ENCODE data around the gene KIDINS220.
"Not testable (repeated sequence)": the region's sequence is repeated elsewhere in the genome, so short reads cannot be mapped to it uniquely, and the experiment has no call there.

KIDINS220 gene

DNA sequence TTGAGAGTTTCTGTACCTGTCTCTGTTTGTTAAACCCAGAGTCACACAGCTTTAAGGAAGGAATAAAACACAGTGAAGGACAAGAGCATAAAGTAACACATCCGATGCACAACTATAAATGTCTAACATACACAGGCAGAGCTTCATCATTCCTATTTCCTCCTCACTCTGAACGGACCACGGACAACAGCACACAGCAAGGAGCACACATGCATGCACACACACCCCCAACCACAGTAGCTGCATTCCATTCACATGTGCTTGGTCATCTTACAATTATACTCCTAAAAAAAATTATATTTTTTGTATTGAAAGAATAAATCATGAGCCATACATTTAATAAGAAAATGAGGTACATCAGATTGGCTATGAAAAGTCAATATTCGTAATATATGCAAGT, 97.3 kb downstream of the KIDINS220 start:
- H3K4me3 ChIP-seq (ENCODE audit: low read depth, low read length), result no peak overlapping the region
- TF ChIP-seq, protein P1, sequence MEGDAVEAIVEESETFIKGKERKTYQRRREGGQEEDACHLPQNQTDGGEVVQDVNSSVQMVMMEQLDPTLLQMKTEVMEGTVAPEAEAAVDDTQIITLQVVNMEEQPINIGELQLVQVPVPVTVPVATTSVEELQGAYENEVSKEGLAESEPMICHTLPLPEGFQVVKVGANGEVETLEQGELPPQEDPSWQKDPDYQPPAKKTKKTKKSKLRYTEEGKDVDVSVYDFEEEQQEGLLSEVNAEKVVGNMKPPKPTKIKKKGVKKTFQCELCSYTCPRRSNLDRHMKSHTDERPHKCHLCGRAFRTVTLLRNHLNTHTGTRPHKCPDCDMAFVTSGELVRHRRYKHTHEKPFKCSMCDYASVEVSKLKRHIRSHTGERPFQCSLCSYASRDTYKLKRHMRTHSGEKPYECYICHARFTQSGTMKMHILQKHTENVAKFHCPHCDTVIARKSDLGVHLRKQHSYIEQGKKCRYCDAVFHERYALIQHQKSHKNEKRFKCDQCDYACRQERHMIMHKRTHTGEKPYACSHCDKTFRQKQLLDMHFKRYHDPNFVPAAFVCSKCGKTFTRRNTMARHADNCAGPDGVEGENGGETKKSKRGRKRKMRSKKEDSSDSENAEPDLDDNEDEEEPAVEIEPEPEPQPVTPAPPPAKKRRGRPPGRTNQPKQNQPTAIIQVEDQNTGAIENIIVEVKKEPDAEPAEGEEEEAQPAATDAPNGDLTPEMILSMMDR (IDR thresholded peaks at IDR 0.05; ENCODE audit: low read depth, low read length, missing control alignments), result no peak
- no peak for DNase-seq (ENCODE audit: low read depth)

DNA sequence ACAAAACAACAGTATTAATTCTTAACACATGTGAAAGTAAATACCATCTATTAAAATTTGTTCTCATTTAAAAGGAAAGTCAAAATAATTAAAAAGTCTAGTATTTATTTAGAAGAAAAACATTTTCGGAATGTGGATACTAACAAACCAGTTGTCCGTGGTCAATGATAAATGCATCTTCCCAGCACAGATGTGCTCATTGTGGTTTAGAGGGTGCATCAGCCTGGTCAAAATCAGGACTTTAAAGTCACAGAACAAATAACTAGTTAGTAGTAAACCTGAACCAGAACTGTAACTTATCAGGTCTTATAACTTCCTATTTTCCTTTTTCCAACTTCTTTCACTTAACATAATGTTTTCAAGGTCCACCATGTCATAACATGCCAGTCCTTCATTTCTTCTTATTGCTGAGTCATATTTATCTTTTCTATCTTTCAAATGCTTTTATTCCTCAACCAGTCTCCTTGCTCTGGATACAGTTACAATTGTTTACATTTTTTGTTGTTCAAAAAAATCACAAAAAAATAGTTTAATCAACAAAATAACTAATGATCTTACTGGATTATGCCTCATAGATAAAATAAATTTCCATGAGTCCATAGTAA, 99.7 kb downstream of the KIDINS220 start:
- no peak for DNase-seq (ENCODE audit: low read depth)
- TF ChIP-seq, protein P1 (IDR thresholded peaks at IDR 0.05; ENCODE audit: low read depth, low read length, missing control alignments), result no peak

GRCh38 chr2:8732601-8733000, 104.8 kb downstream of the KIDINS220 start:
- no peak for DNase-seq (ENCODE audit: low read depth)
- TF ChIP-seq, protein P1 (IDR thresholded peaks at IDR 0.05; ENCODE audit: low read depth, low read length, missing control alignments), result no peak
- H3K4me3 ChIP-seq (ENCODE audit: low read depth, low read length), result no peak overlapping the region

More for the DNA sequence above, 99.7 kb downstream of the KIDINS220 start:
- H3K4me3 ChIP-seq (ENCODE audit: low read depth, low read length), result no peak overlapping the region

DNA sequence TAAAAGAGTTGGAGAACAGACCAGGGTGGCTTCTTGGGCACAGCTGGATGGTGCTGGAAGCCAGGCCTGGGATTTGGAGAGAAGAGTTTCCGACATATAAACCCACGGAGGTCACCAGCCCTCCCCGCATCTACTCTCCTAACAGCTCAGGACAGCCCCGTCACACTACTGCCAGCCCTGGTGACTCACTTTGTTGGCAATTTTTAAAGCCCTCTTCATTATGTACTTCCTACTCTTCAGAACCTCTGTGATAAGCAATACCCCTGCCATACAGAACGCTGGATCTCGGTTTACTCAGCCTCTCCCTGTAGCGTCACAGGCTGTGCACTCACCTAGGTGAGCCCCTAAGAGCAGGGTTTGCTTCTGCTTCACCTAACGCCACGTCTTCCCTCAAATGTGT, 107.5 kb downstream of the KIDINS220 start:
- TF ChIP-seq, protein P1 (IDR thresholded peaks at IDR 0.05; ENCODE audit: low read depth, low read length, missing control alignments), result no peak
- no peak for DNase-seq (ENCODE audit: low read depth)
- no peak overlapping the region for H3K4me3 ChIP-seq (ENCODE audit: low read depth, low read length)

GRCh38 chr2:8729101-8729500, 108.3 kb downstream of the KIDINS220 start:
- not testable (repeated sequence) for DNase-seq (ENCODE audit: low read depth); H3K4me3 ChIP-seq (ENCODE audit: low read depth, low read length)

DNA sequence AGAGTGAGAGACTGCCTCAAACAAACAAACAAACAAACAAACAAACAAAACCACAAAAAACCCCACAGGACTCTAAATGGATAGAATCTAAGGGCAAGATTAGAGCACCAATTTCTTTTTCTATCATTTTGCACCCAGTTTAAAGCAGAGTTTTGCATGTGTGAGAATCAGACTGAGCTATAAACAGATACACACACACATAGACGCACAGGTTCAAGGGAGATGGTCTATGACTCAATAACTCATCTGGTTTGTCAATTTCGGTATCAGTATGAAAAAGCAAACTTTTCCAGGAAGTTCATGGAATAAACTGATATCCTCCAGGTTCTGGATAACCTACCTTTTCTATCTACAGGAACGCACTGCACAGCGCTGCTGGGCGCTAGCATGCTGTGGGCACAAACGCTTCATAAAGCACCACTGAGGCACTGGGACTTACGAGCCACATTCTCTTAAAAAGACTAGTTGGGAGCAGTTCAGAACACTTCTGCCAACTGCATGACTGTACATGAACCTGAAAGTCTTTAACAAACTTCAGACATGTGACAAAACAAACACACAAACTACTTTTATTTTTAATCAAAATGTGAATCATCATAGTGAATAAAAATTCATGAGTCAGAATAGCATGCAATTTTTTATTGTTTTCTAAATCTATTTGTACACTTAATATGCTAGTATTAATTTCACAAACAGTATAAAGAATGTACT, 109.0 kb downstream of the KIDINS220 start:
- TF ChIP-seq, protein P1 (IDR thresholded peaks at IDR 0.05; ENCODE audit: low read depth, low read length, missing control alignments), result no peak
- H3K4me3 ChIP-seq (ENCODE audit: low read depth, low read length), result no peak overlapping the region
- DNase-seq (ENCODE audit: low read depth), result no peak

DNA sequence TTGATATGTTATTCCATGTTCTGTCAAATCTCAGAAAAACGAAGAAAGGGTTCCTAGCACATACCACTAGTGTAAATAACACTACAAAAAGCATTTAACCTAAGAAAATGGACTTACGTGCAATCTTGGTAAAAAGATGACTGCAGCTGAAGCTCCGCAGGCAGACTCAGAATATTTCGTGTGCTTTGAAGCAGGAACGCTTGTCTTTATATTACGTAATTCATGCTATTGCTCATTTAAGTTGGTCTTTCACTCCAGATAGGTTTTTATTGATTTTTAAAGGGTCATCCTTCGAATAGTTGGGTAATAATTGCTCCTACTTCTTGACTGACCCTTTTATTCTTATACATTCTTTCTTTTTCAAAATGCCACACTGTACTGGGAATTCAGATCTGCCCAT, 111.6 kb downstream of the KIDINS220 start:
- H3K4me3 ChIP-seq (ENCODE audit: low read depth, low read length), result no peak overlapping the region
- TF ChIP-seq, protein P1 (IDR thresholded peaks at IDR 0.05; ENCODE audit: low read depth, low read length, missing control alignments), result no peak

More for the DNA sequence above, 111.6 kb downstream of the KIDINS220 start:
- DNase-seq (ENCODE audit: low read depth), result no peak
